ENCODE results near the gene ATF7IP.
"Not testable (repeated sequence)": the region's sequence is repeated elsewhere in the genome, so short reads cannot be mapped to it uniquely, and the experiment has no call there.

Gene ATF7IP, protein sequence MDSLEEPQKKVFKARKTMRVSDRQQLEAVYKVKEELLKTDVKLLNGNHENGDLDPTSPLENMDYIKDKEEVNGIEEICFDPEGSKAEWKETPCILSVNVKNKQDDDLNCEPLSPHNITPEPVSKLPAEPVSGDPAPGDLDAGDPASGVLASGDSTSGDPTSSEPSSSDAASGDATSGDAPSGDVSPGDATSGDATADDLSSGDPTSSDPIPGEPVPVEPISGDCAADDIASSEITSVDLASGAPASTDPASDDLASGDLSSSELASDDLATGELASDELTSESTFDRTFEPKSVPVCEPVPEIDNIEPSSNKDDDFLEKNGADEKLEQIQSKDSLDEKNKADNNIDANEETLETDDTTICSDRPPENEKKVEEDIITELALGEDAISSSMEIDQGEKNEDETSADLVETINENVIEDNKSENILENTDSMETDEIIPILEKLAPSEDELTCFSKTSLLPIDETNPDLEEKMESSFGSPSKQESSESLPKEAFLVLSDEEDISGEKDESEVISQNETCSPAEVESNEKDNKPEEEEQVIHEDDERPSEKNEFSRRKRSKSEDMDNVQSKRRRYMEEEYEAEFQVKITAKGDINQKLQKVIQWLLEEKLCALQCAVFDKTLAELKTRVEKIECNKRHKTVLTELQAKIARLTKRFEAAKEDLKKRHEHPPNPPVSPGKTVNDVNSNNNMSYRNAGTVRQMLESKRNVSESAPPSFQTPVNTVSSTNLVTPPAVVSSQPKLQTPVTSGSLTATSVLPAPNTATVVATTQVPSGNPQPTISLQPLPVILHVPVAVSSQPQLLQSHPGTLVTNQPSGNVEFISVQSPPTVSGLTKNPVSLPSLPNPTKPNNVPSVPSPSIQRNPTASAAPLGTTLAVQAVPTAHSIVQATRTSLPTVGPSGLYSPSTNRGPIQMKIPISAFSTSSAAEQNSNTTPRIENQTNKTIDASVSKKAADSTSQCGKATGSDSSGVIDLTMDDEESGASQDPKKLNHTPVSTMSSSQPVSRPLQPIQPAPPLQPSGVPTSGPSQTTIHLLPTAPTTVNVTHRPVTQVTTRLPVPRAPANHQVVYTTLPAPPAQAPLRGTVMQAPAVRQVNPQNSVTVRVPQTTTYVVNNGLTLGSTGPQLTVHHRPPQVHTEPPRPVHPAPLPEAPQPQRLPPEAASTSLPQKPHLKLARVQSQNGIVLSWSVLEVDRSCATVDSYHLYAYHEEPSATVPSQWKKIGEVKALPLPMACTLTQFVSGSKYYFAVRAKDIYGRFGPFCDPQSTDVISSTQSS

DNA sequence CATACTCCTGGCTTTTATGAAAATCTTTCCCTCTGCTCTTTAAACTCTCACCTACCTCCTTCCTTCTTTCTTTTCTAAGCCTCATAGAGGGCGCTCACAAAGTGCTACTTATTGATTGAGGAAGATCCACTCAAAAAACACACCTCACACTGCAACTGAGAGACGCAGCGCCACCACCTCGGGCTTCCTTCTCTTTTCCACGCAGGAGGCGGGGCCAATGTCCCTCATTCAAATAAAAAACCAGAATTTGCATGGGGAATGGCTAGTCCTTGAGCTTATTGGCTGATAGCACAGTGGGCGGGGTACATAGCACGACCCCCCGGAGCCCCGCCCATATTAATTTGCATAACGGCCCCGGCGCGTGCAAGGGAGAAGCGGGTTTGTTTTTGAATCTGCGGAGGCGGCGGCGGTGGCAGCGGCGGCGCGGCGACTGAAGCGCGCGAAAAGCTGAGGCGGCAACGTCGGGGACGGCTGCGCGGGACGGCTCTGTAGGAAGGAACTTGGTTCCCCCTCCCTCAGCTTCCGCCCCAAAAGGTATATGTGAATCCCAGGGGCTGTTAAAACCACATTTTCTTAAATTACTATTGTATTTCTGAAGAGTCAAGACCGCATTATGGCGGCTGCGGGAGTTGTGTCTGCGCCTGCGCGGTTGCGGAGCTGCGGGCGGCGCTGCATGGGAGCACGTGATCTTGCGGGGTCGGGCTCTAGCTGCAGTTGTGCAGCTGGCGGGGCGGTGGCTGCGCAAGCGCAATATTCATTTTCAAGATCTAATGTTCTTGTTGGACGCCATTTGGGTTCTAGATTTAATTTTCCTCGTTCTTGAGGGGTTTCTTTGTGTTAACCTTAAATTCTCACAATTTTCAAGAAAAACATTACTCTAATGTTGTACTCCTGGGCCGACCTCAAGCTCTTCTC, at the start of gene ATF7IP:
Gene ATF7IP, plus strand, starts transcription at position 389 of the 915 bp plus-strand sequence. CDS start 58,234 bp downstream, outside the sequence.
- DNase-seq = peak; percentile 97

DNA sequence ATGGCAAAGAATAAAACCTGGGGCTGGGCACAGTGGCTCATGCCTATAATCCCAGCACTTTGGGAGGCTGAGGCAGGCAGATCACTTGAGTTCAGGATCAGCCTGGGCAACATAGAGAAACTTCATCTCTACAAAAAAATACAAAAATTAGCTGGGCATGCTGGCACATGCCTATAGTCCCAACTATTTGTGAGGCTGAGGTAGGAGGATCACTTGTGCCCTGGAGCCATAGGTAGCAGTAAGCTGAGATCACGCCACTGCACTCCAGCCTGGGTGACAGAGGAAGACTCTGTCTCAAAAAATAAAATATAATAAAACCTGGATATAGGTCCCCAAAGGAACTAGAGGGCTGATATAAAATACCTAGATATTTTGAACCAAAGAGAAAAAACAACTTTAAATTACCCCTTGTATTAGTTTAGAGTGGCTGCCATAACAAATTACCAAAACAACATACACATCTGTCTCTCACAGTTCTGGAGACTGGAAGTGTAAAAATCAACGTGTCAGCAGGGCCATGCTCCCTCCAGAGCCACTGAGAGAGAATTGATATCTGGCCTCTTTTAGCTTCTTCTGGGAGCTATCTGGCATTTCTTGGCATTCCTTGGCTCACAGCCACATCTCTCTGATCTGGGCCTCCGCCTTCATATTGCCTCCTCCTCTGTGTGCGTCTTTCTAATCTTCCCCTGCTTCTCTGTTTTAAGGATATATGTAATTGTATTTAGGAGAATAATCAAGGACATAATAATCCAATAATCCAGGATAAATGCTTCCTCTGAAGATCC, 47.9 kb upstream of the ATF7IP start:
- no peak for DNase-seq

DNA sequence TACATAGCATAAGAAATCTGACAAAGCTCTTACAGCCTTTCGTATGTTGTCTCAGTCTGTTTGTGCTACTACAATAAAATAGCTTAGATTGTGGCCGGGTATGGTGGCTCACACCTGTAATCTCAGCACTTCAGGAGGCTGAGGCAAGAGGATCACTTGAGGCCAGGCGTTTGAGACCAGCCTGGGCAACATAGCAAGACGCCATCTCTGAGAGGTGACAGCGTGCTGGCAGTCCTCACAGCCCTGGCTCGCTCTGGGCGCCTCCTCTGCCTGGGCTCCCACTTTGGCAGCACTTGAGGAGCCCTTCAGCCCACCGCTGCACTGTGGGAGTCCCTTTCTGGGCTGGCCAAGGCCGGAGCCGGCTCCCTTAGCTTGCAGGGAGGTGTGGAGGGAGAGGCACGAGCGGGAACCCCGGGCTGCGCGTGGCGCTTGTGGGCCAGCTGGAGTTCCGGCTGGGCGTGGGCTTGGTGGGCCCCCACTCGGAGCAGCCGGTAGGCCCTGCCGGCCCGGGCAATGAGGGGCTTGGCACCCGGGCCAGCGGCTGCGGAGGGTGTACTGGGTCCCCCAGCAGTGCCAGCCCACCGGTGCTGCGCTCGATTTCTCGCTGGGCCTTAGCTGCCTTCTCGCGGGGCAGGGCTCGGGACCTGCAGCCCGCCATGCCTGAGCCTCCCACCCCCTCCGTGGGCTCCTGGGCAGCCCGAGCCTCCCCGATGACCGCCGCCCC, 45.6 kb upstream of the ATF7IP start:
- not testable (repeated sequence) for DNase-seq

DNA sequence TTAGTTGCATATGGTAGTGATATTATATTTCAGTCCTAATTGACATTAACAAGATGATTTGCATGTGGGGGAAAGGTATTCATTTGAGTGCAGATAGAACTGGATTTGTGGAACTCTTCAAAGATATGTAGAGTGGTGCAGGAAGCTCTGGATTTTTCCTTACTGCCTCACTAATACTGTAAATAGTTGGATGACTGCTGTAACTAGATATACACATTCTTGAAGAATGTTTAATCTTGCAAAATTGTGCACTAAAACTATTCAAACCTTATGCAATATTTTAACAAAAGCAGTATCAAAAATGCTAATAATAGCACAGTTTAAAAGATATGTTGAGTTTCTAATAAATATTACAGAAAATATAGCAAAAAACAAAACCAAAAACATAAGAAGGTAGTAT, 43.1 kb upstream of the ATF7IP start:
- no peak for DNase-seq

DNA sequence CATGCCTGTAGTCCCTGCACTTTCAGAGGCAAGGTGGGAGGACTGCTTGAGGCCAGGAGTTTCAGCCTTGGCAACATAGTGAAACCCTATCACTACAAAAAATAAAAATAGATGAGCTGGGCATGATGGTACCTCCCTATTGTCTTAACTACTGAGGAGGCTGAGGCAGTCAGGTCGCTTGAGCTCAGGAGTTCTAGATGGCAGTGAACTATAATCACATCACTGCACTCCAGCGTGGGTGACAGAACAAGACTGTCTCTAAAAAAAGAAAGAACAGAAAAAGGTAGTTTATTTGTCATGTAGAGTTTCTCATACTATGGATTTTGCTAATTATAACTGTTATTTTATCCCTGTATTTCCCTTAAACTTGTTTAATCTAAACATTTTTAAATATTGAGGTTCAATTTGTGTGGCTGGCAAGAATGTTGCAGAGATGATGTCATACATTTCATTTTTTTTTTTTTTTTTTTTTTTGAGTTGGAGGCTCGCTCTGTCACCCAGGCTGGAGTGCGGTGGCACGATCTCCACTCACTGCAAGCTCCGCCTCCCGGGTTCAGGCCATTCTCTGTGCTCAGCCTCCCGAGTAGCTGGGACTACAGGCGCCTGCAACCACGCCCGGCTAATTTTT, 39.7 kb upstream of the ATF7IP start:
- DNase-seq = no peak

DNA sequence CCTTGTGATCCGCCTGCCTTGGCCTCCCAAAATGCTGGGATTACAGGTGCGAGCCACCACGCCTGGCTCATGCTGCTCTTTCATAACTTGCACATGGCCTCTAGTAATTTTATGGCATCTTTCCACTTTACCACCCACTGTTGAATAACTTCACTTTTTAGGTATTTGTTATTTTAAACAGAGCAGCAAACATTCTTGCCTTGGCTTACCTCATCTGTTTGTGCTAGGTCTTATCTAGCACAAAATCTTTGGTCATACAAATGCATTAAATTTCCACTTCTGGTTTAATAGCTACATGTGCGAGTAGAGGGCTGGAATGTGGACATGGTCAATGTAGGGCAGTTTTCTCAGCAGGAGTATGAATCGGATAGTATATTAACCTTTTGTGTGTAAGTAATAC, 38.8 kb upstream of the ATF7IP start:
- DNase-seq = no peak

DNA sequence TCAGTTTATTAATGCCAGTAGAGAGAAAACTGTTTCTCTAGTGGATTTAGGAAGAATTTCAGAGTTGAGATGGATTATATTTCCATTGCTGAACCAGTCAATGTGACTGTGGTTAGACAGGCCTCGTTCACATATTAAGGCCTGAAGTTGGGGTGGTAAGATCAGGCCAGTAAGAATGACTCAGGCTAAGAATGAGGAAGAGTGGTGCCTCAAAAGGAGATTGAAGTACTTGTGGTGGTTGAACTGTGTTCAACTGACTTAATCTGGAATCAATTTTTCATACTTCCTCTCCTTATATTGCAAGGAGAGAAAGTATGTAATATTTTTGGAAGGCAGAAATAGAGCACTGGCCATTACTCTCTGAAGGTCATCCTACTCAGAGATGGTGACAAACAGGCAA, 37.8 kb upstream of the ATF7IP start:
- no peak for DNase-seq

DNA sequence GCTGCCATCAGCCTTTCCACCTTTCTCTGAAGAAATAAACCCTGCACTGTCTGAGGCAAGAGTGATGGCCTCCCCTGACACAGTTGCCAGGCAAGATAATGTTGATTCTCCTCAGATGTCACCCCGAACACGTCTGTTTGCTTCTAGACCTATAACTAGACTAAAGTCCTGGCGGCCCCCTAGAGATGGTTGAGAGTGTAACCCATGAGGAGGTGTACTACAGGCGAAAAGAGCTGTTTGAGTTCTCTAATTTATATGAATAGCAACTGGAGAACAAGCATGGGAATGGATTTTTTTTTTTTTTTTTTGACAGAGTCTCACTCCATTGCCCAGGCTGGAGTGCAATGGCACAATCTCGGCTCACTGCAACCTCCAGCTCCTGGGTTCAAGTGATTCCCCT, 33.0 kb upstream of the ATF7IP start:
- DNase-seq = no peak

DNA sequence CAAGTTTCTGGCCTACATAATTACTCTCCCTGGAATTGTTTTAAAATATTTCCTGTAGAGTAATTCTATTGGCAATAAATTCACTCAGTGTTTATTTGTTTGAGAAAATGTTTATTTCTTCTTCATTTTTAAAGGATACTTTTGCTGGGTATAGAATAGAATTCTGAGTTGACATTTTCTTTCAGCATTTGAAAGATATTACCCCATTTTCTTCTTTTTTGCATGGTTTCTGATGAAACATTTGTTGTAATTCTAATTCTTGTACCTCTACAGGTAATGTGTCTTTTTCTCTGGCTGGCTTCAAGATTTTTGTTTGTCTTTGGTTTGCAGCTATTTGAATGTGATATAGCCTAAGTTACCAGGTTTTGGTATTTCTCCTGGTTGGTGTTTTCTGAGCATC, 25.1 kb upstream of the ATF7IP start:
- DNase-seq = no peak

DNA sequence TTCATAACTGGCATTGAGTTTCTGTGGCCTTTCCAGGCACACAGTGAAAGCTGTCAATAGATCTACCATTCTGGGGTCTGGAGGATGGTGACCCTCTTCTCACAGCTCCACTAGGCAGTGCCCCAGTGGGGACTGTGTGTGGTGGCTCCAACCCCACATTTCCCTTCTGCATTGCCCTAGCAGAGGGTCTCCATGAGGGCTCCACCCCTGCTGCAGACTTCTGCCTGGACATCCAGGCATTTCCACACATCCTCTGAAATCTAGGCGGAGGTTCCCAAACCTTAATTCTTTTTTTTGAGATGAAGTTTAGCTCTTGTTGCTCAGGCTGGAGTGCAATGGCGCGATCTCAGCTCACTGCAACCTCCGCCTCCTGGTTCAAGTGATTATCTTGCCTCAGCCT, 14.0 kb upstream of the ATF7IP start:
- DNase-seq = not testable (repeated sequence)

DNA sequence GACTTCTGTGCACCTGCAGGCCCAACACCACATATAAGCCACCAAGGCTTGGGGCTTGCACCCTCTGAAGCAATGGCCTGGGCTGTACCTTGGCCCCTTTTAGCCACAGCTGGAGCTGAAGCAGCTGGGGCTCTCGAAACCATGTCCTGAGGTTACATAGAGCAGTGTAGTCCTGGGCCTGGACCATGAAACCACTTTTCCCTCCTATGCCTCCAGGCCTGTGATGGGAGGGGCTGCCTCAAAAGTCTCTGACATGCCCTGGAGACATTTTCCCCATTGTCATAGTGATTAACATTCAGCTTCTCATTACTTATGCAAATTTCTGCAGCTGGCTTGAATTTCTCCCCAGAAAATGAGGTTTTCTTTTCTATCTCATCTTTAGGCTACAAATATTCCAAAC, 13.4 kb upstream of the ATF7IP start:
- DNase-seq = not testable (repeated sequence)

DNA sequence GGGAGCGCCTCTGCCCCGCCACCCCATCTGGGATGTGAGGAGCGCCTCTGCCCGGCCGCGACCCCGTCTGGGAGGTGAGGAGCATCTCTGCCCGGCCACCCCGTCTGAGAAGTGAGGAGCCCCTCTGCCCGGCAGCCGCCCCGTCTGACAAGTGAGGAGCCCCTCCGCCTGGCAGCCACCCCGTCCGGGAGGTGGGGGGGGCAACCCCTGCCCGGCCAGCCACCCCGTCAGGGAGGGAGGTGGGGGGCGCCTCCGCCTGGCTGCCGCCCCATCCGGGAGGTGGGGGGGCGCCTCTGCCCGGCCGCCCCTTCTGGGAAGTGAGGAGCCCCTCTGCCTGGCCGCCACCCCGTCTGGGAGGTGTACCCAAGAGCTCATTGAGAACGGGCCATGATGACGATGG, 10.8 kb upstream of the ATF7IP start:
- DNase-seq = not testable (repeated sequence)

DNA sequence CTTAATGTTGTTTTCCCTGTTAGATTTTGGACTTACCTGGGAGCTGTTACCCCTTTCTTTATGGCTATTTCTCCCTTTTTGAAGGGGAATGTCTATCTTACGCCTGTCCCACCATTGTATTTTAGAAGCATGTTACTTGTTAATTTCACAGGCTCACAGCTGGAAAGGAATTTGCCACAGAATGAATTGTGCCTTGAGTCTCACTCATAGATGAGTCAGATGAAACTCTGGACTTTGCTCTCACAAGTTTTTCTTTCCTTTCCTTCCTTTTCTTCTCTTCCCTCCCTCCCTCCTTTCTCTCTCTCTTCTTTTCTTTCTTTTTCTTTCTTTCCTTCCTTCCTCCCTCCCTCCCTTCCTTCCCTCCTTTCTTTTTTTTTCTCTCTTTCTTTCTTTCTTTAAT, 9.3 kb upstream of the ATF7IP start:
- DNase-seq = no peak

DNA sequence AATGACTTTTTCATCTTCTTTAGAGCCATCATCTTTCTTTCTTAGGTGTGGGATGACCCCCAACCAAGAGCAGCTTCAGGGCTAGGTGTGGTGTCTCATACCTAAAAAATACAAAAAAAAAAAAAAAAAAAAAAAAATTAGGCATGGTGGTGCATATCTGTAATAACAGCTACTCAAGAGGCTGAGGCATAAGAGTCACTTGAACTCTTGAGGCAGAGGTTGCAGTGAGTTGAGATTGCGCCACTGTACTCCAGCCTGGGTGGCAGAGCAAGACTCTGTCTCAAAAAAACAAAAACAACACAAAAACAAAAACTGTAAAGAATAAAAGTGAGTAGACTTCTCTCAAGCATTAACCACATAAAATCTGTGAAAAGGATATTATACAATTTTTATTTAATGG, 8.0 kb upstream of the ATF7IP start:
- DNase-seq = no peak

DNA sequence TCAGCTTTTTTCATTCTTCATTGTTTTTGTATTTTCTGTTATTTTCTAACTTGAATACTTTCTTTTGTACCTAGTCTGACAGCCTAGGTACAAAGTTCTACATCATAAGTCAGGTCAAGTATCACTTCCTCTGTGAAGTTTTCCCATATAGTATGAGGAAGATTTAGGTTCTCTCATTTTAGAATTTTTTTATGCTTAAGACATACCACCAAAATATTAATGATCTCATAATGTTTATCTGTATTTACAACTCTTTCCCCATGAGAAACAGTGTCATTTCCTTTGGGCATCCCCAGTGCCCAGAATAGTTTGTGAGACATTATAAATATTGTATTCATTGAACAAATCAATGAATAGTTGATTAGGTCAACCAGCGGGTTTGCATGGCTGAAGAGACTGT, 3.1 kb upstream of the ATF7IP start:
- DNase-seq = no peak

DNA sequence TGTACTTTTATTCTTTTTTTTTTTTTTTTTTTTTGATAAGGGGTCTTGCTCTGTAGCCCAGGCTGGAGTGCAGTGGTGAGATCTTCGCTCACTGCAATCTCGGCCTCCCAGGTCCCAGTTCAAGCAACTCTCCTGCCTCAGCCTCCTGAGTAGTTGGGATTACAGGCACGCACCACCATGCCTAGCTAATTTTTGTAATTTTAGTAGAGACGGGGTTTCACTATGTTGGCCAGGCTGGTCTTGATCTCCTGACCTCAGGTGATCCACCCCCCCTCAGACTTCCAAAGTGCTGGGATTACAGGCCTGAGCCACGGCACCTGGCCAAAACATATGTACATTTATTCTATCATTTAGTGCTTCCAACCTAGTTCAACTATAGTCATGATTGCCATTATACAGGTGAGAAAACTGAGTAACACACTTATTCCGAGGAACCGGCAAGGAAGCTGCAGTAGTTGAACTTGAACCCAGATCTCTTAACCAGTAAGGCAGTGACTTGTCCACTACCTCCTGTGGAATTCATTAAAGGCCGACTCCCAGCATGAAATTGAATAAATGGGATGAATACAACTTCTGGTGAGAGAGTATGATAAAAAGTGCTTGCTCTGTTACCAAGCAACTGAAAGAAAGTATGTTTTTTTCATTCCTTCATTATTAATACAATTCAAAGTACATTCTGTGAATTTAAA, 755 bp upstream of the ATF7IP start:
- DNase-seq = no peak

DNA sequence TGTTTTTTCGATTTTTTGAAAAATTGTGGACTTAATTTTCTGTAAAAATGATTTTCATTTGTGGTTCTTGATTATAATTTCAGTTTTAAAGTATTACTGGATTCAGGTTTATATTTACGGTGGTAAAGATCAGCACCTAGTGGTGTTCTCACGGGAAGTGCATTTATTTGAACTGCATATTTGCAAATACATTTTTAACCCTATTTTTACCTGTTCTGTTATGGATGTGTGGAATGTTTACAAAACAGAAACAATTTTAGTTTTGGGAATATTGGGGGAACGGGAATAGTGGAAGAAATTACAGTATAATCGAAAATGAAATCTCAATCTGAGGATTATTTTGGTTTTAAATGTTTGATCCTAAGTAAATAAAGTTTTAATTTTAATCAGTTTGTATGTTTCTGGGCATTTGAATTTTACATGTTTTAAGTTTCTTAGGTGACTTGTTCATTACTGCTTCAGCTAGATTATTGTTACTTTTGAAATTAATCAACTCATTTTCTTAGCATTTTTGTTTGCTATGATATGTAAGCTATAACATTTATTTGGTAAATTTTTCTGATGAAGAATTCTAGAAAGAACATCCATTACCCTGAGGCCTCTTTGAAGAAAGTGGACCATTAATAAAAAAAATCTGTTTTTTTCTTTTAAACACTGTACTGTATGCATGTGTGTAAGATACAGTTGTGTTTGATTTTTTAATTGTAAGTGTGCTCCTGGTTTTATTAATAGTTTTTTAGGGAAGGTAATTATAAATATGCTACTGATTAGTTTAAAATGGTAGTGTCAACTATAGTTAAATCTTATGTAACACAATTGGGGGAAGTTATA, 942 bp downstream of the ATF7IP start:
- no peak for DNase-seq

DNA sequence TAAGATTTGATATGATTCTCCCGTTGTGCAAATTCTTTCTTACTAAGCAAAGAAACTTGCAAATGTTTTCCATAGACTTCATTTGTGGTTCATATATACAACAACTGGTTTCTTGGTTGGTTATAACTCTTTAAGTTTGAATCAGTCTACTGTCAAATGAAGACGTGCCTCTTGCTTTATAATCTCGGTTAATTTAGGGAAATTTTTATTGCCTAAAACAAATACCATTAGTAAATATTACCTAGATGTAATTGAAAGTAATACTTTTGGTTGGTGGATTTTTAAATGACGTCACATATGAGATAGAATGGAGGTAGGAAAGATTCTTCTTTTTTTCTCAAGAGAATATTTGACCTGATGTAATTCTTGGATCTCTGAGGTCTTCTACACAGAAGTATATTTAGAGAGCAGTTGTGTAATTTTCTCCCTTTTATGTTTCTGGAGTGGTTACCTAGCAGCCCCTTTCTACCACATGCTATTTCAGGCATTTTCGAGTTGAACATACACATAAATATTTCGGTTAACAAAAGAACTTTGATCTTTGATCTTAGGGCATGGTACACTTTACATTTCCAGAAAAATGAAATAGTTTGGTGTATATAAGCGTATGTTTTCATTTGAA, 1.7 kb downstream of the ATF7IP start:
- DNase-seq = no peak
